Stimulated activated CD4-positive, alpha-beta T cell treated with anti-CD3 and anti-CD28 coated beads, Interleukin-12 subunit alpha, Interleukin-12 subunit beta, amount 100 ng/mL, for 24 hours (primary cell): Measurements from ENCODE around the gene AIF1.

ENCODE experiments used
- DNase-seq, 2 experiments: peaks; one replicate each; pipeline ENCODE4 v3.0.0-alpha.2; 2020; ENCODE audit warnings: low read depth in 2 of 2

AIF1 gene

GRCh38 chr6:31620586-31621319 lies 5.7 kb downstream of the AIF1 start, which contains the start of gene PRRC2A:
PRRC2A (plus strand) TSS chr6:31620715; CDS start chr6:31622790, 2,075 bp downstream.
- DNase-seq: peak in 1 of 2 experiments; percentile 96

- no peak for DNase-seq
Measured at GRCh38 chr6:31621320-31621939, 6.4 kb downstream of the AIF1 start.

- no peak for DNase-seq
Measured at GRCh38 chr6:31621991-31622390, 7.0 kb downstream of the AIF1 start.

- no peak for DNase-seq
Measured at GRCh38 chr6:31622684-31623091, 7.7 kb downstream of the AIF1 start.

GRCh38 chr6:31624070-31624469 lies 9.0 kb downstream of the AIF1 start:
- DNase-seq: no peak

DNA sequence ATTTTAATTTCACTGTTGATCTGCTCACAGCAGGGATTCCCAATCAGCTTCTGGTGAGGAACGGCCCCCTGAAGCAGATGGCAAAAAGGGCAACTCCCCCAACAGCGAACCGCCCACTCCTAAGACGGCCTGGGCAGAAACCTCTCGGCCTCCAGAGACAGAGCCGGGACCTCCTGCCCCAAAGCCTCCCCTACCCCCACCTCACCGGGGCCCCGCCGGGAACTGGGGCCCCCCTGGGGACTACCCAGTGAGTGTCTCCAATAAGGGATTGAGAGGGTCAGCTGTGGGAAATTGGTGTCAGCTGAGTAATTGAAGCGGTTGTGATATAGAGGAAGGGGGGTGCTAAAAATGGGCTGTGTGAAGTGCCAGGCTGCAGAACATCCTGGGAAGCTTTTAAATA lies 11.9 kb downstream of the AIF1 start:
- no peak for DNase-seq

DNA sequence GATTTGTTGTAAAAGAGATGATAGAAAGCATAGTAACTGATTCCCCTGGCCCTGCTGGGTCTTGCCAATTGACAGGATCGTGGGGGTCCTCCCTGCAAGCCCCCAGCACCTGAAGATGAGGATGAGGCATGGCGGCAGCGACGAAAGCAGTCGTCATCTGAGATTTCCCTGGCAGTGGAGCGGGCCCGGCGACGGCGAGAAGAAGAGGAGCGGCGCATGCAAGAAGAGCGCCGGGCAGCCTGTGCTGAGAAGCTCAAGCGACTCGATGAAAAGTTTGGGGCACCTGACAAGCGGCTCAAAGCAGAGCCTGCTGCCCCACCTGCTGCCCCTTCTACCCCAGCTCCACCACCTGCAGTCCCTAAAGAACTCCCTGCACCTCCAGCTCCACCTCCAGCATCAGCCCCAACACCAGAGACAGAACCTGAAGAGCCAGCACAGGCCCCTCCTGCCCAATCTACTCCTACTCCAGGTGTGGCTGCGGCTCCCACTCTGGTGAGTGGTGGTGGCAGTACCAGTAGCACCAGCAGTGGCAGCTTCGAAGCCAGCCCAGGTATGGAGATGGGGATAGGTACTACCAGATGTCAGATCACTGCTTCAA lies 12.8 kb downstream of the AIF1 start:
- no peak for DNase-seq

DNA sequence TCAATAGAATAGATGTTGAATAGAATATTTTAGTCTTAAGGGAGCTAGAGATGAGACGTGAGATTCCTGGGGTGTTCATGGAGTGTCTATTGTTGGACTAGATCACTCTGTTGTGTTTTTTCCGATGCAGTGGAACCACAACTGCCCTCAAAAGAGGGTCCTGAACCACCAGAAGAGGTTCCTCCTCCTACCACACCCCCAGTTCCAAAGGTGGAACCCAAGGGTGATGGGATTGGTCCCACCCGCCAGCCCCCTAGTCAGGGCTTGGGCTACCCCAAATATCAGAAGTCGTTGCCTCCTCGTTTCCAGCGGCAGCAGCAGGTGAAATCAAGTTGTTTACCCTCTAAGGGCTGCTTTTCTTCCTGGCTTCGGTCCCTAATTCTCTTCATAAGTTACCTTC lies 14.0 kb downstream of the AIF1 start:
- no peak for DNase-seq

- DNase-seq: no peak
Measured at GRCh38 chr6:31630177-31630934, 15.3 kb downstream of the AIF1 start.

DNA sequence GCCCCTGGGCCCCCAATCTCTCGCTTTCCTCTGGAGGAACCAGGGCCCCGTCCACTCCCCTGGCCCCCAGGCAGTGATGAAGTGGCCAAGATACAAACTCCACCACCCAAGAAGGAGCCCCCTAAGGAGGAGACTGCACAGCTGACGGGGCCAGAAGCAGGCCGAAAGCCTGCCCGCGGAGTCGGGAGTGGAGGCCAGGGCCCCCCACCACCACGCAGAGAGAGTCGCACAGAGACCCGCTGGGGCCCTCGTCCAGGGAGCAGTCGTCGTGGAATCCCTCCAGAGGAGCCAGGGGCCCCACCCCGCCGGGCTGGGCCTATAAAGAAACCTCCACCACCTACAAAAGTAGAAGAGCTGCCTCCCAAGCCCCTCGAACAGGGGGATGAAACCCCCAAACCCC lies 16.2 kb downstream of the AIF1 start:
- no peak for DNase-seq

DNA sequence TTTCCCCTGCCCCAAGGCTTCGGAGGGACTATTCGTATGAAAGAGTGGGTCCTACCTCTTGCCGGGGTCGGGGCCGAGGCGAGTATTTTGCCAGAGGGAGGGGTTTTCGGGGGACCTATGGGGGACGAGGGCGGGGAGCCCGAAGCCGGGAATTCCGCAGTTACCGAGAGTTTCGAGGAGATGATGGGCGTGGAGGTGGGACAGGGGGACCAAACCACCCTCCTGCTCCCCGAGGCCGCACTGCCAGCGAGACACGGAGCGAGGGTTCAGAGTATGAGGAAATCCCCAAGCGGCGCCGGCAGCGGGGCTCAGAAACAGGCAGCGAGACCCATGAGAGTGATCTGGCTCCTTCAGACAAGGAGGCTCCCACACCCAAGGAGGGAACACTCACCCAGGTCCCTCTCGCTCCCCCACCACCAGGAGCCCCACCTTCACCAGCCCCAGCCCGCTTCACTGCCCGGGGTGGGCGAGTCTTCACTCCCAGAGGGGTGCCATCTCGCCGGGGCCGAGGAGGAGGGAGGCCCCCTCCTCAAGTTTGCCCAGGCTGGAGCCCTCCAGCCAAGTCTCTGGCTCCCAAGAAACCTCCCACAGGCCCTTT lies 16.7 kb downstream of the AIF1 start:
- no peak for DNase-seq

DNA sequence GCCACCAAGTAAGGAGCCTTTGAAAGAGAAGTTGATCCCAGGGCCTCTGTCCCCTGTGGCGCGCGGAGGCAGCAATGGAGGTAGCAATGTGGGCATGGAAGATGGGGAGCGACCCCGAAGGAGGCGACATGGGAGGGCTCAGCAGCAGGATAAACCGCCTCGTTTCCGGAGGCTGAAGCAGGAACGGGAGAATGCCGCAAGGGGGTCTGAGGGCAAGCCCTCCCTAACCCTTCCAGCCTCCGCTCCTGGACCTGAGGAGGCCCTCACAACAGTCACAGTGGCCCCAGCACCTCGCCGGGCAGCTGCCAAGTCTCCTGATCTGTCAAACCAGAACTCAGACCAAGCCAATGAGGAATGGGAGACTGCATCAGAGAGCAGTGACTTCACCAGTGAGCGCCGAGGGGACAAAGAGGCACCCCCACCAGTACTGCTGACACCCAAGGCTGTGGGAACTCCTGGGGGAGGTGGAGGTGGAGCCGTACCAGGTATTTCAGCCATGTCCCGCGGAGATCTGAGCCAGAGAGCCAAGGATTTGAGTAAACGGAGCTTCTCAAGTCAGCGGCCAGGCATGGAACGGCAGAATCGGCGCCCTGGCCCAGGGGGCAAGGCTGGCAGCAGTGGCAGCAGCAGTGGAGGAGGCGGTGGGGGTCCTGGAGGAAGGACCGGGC lies 17.4 kb downstream of the AIF1 start:
- no peak for DNase-seq

- no peak for DNase-seq
Measured at GRCh38 chr6:31633447-31633846, 18.4 kb downstream of the AIF1 start.

GRCh38 chr6:31634131-31634530 lies 19.1 kb downstream of the AIF1 start:
- no peak for DNase-seq

DNA sequence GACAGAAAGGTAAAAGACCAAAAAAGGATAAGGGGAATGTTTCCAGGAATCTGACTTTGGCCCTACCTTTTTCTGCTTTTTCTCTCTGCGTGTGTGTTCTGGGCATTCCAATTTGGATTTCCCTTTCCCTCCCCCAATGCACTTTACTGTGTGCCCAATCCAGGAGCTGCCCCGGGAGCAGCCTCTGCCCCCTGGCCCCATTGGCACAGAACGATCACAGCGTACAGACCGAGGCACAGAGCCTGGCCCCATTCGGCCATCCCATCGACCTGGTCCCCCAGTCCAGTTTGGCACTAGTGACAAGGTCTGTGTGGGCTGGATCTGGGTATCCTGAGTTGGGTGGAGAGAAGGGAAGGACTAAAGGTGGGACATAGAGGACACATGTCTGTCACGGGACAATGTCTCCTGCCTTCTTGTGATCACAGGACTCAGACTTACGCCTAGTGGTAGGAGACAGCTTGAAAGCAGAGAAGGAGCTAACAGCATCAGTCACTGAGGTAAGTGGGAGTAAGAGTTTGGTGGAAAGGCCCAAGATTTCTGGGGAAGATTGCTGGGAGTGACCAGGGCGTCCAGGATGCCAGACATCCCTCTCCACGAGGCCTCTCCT lies 20.0 kb downstream of the AIF1 start:
- DNase-seq: no peak

DNA sequence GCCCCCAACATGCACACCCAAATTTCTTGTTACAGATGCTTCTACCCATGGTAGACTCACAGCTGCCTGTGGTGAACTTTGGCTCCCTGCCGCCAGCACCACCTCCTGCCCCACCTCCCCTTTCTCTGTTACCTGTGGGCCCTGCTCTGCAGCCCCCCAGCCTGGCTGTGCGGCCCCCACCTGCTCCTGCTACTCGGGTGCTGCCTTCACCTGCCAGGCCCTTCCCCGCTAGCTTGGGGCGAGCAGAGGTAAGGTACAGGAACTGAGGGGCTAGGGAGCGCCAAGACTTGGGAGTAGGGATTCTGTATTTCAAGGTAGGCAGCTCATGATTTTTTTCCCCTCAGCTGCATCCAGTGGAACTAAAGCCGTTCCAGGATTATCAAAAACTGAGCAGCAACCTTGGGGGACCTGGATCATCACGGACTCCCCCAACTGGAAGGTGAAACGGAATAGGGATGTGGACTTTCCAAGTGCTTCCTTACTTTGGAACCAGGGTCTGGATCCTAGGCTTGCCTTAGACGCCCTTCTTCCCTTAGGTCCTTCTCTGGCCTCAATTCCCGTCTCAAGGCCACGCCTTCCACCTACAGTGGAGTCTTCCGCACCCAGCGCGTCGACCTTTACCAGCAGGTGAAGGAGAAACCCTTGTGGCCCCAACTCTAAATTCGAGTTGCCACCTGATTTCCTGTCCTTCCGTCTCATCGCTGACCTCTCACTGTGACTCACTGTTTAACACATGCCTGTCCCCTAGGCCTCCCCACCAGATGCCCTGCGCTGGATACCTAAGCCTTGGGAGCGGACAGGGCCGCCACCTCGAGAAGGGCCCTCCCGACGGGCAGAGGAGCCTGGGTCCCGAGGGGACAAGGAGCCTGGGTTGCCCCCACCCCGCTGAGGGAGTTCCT lies 21.9 kb downstream of the AIF1 start:
- no peak for DNase-seq

GRCh38 chr6:31639043-31639442 lies 24.0 kb downstream of the AIF1 start:
- DNase-seq: no peak

GRCh38 chr6:31639449-31639861 lies 24.4 kb downstream of the AIF1 start:
- DNase-seq: no peak

GRCh38 chr6:31640612-31641011 lies 25.6 kb downstream of the AIF1 start:
- DNase-seq: no peak

DNA sequence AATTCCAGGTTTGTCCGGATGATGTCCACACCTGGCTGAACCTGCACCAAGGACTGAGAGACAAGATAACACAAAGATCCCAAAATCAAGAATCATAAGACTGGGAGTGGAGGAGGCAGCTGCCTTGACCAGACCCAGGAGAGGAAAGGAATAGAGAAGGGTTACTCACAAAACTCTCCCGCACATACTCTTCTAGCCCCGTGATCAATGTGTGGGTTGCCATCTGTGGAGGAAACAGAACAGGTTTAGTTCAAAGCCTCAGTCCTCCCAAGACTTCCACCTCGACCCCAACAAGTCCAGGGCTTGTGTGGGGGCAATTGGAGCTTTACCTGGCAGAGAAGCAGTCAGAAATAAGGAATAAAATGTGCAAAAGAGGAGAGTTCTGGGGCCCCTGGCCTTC lies 26.3 kb downstream of the AIF1 start:
- DNase-seq: no peak
